Mucosa of descending colon (tissue), 3 donors: ENCODE measurements around the gene OSCP1. TPM values are rescaled to one million over a fixed set of nuclear protein-coding genes. Genes with fewer than 3 reads are reported as not detected.

Source experiments
- ATAC-seq: fragments of 200-7000 bp; cut with Tn5 transposase; one replicate; pipeline ENCODE4 v1.9.1; 2020; ENCODE audit warnings: mild to moderate bottlenecking, moderate library complexity
- DNase-seq, 3 donors: peaks; one replicate each; pipeline ENCODE4 v3.0.0-alpha.2; 2020
- H3K36me3 ChIP-seq: fragments of 200-600 bp; one replicate; pipeline ENCODE4 v1.8.0; 2021; ENCODE audit warnings: low read depth, mild to moderate bottlenecking
- H3K4me1 ChIP-seq: fragments of 200-600 bp; one replicate; pipeline ENCODE4 v1.8.0; 2021; ENCODE audit warnings: low read depth, mild to moderate bottlenecking
- H3K4me3 ChIP-seq: fragments of 200-600 bp; one replicate; pipeline ENCODE4 v1.8.0; 2021; ENCODE audit warnings: mild to moderate bottlenecking
- H3K9me3 ChIP-seq: fragments of 200-600 bp; one replicate; pipeline ENCODE4 v1.8.0; 2021; ENCODE audit warnings: mild to moderate bottlenecking
- intact Hi-C, 2 donors: fragments of 100-400 bp; cut with DNase I in 1 of 2; cut with micrococcal nuclease in 1 of 2; formaldehyde crosslinking; loops; one replicate each; pipeline versions ENCODE4 v1.11.0 to v1.11.1; 2022; cut with DNase I, micrococcal nuclease
- total RNA-seq, 3 donors: library from RNA; stranded (reverse); fragmentation: NEBNext Ultra II Directional in 2 of 3; extraction: Animal tissue kit (Norgen Biotek cat#: 25700) in 2 of 3; gene quantifications; one replicate each; pipeline versions ENCODE4 v1.2.1 to v1.2.4, GENCODE V29; 2021 to 2023
- TF ChIP-seq, protein P1 (sequence below): fragments of 200-600 bp; IDR thresholded peaks from one replicate; pipeline ENCODE4 v1.8.0; 2022; ENCODE audit warnings: antibody characterized with exemption, mild to moderate bottlenecking
- donor health status: DM: no; HTN: no; CAD: no; lungs with moderate emphysema.
- donor health status: DM: no; HTN: no; CAD: no.
- donor health status: DM: no; HTN: yes; CAD: no.

OSCP1 gene
- total RNA-seq, 3 donors from 2014 or later: 2.5 to 8.4 (median 3.7) TPM

DNA sequence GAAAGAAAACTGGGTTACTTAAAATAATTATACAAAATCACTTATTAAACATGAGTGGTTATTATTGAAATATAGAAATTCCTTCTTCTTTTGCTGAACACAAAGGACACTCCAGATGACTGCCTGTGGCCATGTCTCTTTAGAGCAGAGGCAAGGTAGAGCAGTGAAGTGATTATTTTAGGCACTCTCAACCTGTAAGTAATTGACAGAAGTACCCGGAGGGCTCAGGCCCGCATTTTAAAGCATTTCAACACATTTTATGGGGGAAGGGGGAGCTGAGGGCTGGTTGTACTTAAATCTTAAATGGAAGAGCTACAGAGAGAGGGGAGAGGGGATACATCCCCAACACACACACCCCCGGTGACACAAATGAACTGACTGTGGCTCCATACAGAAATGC, 10.2 kb downstream of the OSCP1 start:
- TF ChIP-seq, protein P1, sequence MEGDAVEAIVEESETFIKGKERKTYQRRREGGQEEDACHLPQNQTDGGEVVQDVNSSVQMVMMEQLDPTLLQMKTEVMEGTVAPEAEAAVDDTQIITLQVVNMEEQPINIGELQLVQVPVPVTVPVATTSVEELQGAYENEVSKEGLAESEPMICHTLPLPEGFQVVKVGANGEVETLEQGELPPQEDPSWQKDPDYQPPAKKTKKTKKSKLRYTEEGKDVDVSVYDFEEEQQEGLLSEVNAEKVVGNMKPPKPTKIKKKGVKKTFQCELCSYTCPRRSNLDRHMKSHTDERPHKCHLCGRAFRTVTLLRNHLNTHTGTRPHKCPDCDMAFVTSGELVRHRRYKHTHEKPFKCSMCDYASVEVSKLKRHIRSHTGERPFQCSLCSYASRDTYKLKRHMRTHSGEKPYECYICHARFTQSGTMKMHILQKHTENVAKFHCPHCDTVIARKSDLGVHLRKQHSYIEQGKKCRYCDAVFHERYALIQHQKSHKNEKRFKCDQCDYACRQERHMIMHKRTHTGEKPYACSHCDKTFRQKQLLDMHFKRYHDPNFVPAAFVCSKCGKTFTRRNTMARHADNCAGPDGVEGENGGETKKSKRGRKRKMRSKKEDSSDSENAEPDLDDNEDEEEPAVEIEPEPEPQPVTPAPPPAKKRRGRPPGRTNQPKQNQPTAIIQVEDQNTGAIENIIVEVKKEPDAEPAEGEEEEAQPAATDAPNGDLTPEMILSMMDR: no peak
- Histone ChIP-seq H3K4me1 (no peaks in the 10 kb centered on the region), H3K36me3 (no peaks in the 10 kb centered on the region), H3K9me3 (no peaks in the 10 kb centered on the region), H3K4me3 (no peak overlapping the region)
- intact Hi-C loops: no loop called here
- no peak for DNase-seq
- no peak for ATAC-seq

DNA sequence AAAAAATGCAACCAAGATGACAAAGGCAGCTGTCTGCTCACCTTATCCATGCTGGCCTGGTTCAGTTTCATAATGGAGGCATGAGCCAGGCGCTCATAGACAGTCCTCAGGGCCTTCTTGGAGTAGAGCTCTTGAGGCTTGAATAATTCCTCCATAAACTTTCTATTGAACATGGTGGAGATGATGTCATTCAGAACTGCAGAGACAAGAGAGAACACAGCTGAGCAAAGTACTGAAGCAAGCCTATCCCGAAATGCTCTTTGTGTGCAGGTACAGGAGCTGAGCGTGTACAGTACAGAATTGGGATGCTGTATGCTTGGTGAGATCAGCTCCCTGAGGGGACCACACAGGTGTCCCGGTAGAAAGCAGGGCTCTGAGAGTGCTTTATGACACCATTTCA, 11.5 kb downstream of the OSCP1 start:
- H3K9me3 ChIP-seq: no peaks in the 10 kb centered on the region
- H3K36me3 ChIP-seq: no peaks in the 10 kb centered on the region
- DNase-seq: no peak
- intact Hi-C loops: no loop called here
- no peaks in the 10 kb centered on the region for H3K4me1 ChIP-seq
- ATAC-seq: no peak
- no peak overlapping the region for H3K4me3 ChIP-seq
- TF ChIP-seq, protein P1: no peak

DNA sequence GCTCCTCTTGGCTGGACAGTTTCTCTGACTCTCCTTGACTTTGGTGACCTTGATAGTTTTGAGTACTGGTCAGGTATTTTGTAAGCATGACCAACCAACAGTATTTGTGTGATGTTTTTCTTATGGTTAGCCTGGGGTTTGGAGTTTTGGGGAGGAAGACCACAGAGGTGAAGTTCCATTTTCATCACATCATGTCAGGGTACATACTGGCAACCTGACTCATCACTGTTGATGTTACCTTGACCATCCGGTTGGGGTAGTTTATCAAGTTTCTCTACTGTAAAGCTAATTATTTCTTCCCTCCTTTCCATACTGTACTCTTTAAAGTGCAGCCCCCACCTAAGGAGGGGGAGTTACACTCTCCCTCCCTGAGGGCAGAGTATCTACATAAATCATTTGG, 13.4 kb downstream of the OSCP1 start:
- DNase-seq (no peak), ATAC-seq (no peak)
- TF ChIP-seq, protein P1: no peak
- intact Hi-C loops: no loop called here
- Histone ChIP-seq H3K36me3 (no peaks in the 10 kb centered on the region), H3K4me1 (no peaks in the 10 kb centered on the region), H3K9me3 (no peaks in the 10 kb centered on the region), H3K4me3 (no peak overlapping the region)

DNA sequence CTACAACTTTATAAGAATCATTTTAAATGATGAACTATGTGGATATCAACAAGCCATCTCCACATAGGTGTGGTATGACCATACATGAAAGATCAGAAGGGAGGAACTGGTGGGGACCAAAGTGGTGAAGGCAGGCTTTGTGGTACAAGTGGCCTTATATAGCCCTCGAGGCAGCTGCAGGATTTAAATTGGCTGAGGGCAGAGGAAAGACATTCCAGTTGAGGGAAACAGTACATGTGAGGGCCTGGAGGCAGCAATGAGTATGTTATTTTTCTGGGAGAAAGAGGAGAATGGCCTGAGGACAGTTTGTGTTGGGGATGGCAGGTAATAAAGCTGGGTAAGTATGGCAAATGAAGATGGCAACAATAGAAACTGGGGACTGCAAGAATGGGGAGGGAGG, 17.1 kb downstream of the OSCP1 start:
- Histone ChIP-seq H3K4me1 (no peaks in the 10 kb centered on the region), H3K4me3 (no peak overlapping the region), H3K36me3 (no peaks in the 10 kb centered on the region), H3K9me3 (no peaks in the 10 kb centered on the region)
- DNase-seq (no peak), ATAC-seq (no peak)
- TF ChIP-seq, protein P1: no peak
- intact Hi-C loops: no loop called here

DNA sequence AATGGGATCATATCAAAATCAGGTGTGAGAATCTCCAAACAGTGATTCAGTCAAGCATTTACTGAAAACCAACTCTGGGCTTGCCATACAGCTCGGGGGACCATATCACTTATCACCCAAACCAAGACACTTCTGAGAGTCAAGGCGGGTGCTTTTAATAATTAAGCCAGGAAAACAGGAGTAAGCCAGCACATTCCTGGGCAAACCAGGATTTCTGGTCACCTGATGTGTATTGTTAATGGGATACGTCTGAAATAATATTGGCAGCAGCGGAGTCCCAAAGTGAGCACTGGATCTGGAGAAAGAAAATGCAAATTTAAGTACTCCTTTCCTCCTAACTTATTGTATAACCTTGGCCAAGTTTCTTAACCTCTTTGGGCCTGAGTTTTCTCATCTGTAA, 17.6 kb downstream of the OSCP1 start:
- Histone ChIP-seq H3K9me3 (no peaks in the 10 kb centered on the region), H3K4me3 (no peak overlapping the region), H3K36me3 (no peaks in the 10 kb centered on the region), H3K4me1 (no peaks in the 10 kb centered on the region)
- ATAC-seq (no peak), DNase-seq (no peak)
- TF ChIP-seq, protein P1: no peak
- intact Hi-C loops: no loop called here

DNA sequence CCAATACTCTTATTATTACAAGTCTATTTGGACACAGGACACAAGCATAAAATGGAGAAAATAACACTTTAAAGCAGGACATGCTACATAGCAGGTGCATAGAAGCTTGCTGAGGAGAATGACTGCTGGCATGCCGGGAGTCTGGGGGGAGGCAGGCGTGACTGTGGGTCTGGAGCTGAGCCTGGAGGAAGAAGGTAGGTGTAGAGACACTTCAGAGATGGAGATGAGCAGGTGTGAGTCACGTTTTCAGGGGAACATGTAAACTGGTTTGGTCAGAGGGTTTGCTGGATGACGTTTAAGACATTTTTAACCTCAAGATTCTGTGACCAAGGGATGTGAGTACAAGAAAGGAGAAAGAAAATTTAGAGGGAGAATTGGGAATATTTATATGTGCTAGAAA, 24.5 kb downstream of the OSCP1 start:
- no peaks in the 10 kb centered on the region for H3K9me3 ChIP-seq
- TF ChIP-seq, protein P1: no peak
- intact Hi-C loops: loop anchor here in 1 of 2 donors (10.0 kb wide), 1 partner anchor 331 kb away; no protein-coding TSS in a partner anchor
- DNase-seq (no peak), ATAC-seq (no peak)
- no peak overlapping the region for H3K4me3 ChIP-seq
- H3K4me1 ChIP-seq: no peaks in the 10 kb centered on the region
- no peaks in the 10 kb centered on the region for H3K36me3 ChIP-seq
